OCI-LY1 (cell line): ENCODE results near the gene ADORA3.

Experiments used
- H2AFZ ChIP-seq: fragments of 200-600 bp; sonication (generic), shearing (Covaris generic); 2 replicates; pipeline ENCODE4 v1.6.0; 2014; ENCODE audit warnings: antibody characterized with exemption, mild to moderate bottlenecking, low read length
- H3F3A ChIP-seq: fragments of 200-600 bp; sonication (generic), shearing (Covaris generic); 2 replicates; pipeline ENCODE4 v1.6.0; 2014; ENCODE audit warnings: mild to moderate bottlenecking, antibody characterized with exemption, low read length, moderate library complexity; ENCODE audit not compliant: insufficient read depth
- H3K27ac ChIP-seq: fragments of 200-600 bp; sonication (generic); 2 replicates; pipeline ENCODE4 v1.5.1; 2014; ENCODE audit warnings: low read length, mixed run types, mild to moderate bottlenecking, low read depth; ENCODE audit not compliant: poor library complexity, severe bottlenecking
- H3K27me3 ChIP-seq: fragments of 200-600 bp; sonication (generic); 2 replicates; pipeline ENCODE4 v1.6.0; 2014; ENCODE audit warnings: antibody characterized with exemption, mild to moderate bottlenecking, low read length, moderate library complexity; ENCODE audit not compliant: insufficient read depth
- H3K36me3 ChIP-seq: fragments of 200-600 bp; sonication (generic); 2 replicates; pipeline ENCODE4 v1.6.1; 2014; ENCODE audit warnings: mild to moderate bottlenecking, antibody characterized with exemption, low read length, moderate library complexity, mixed read lengths; ENCODE audit not compliant: insufficient read depth
- H3K4me1 ChIP-seq: fragments of 200-600 bp; sonication (generic); 2 replicates; pipeline ENCODE4 v1.5.1; 2014; ENCODE audit warnings: mild to moderate bottlenecking, low read length, moderate library complexity; ENCODE audit not compliant: insufficient read depth, severe bottlenecking
- H3K4me2 ChIP-seq: fragments of 200-600 bp; sonication (generic), shearing (Covaris generic); 2 replicates; pipeline ENCODE4 v1.6.1; 2014; ENCODE audit warnings: low read length
- H3K4me3 ChIP-seq: fragments of 200-600 bp; sonication (generic); 2 replicates; pipeline ENCODE4 v1.5.1; 2014; ENCODE audit warnings: low read length, low read depth, mild to moderate bottlenecking, mixed read lengths; ENCODE audit not compliant: poor library complexity, severe bottlenecking
- H3K79me2 ChIP-seq: fragments of 200-600 bp; shearing (Covaris generic); 2 replicates; pipeline ENCODE4 v1.6.1; 2016; ENCODE audit warnings: mixed run types, low read length, mixed read lengths; ENCODE audit not compliant: insufficient read depth
- H3K9ac ChIP-seq: fragments of 200-600 bp; sonication (generic), shearing (Covaris generic); 2 replicates; pipeline ENCODE4 v1.6.1; 2014; ENCODE audit warnings: mild to moderate bottlenecking, low read length, mixed read lengths
- H3K9me2 ChIP-seq: fragments of 200-600 bp; sonication (generic), shearing (Covaris generic); 2 replicates; pipeline ENCODE4 v1.6.1; 2014; ENCODE audit warnings: low read depth, mild to moderate bottlenecking, low read length, mixed read lengths
- H3K9me3 ChIP-seq: fragments of 200-600 bp; shearing (Covaris generic); 2 replicates; pipeline ENCODE4 v1.6.1; 2014; ENCODE audit warnings: low read length, mixed read lengths
- H4K20me1 ChIP-seq: fragments of 200-600 bp; sonication (generic), shearing (Covaris generic); 2 replicates; pipeline ENCODE4 v1.6.0; 2016; ENCODE audit warnings: mild to moderate bottlenecking, low read length; ENCODE audit not compliant: insufficient read depth
- CTCF ChIP-seq: fragments of 200-600 bp; sonication (generic), shearing (Covaris generic); IDR thresholded peaks from 2 replicates; pipeline ENCODE4 v1.5.1; 2017; ENCODE audit warnings: mild to moderate bottlenecking, antibody characterized with exemption, low read length, moderate library complexity, mixed read lengths
- EZH2 ChIP-seq: fragments of 200-600 bp; sonication (generic), shearing (Covaris generic); IDR thresholded peaks from 2 replicates; pipeline ENCODE4 v1.8.0; 2017; ENCODE audit warnings: borderline replicate concordance, mixed run types, mild to moderate bottlenecking, antibody characterized with exemption, low read length, moderate library complexity, mixed read lengths

The ADORA3 gene

GRCh38 chr1:111505641-111506119 lies 2.2 kb upstream of the ADORA3 start:
- TF ChIP-seq EZH2 (no peak), CTCF (no peak)
- peaks cover 67% of the 10 kb centered on the region for H3K4me1 ChIP-seq

GRCh38 chr1:111504097-111504496 lies 664 bp upstream of the ADORA3 start:
- H3K9ac ChIP-seq, result no peak overlapping the region
- H3K27me3 ChIP-seq, result no peaks in the 10 kb centered on the region; the same call in 1 of the 2 replicates
- no peaks in the 10 kb centered on the region for H3K36me3 ChIP-seq
- no peaks in the 10 kb centered on the region for H3K9me3 ChIP-seq
- peak overlapping the region; percentile 23; the same call in 1 of the 2 replicates for H3K4me2 ChIP-seq
- 0 out of 2 replicates have a peak, but pooled peaks cover 5% of the 10 kb centered on the region for H3F3A ChIP-seq
- H3K4me1 ChIP-seq, result peaks cover 60% of the 10 kb centered on the region
- H3K4me3 ChIP-seq, result no peak overlapping the region
- peak overlapping the region; percentile 24 for H3K27ac ChIP-seq
- no peaks in the 10 kb centered on the region for H4K20me1 ChIP-seq
- no peaks in the 10 kb centered on the region for H3K79me2 ChIP-seq
- H3K9me2 ChIP-seq, result no peaks in the 10 kb centered on the region
- TF ChIP-seq EZH2 (no peak), CTCF (no peak)
- no peak overlapping the region for H2AFZ ChIP-seq

More at GRCh38 chr1:111505641-111506119, 2.2 kb upstream of the ADORA3 start:
- H3K27ac ChIP-seq, result peak overlapping the region; percentile 97
- H4K20me1 ChIP-seq, result no peaks in the 10 kb centered on the region
- peak overlapping the region; percentile 63 for H3K4me2 ChIP-seq
- H3K79me2 ChIP-seq, result no peaks in the 10 kb centered on the region
- H3K4me3 ChIP-seq, result peak overlapping the region; percentile 29
- no peaks in the 10 kb centered on the region for H3K27me3 ChIP-seq
- peak overlapping the region; percentile 2; the same call in 1 of the 2 replicates for H2AFZ ChIP-seq
- H3K36me3 ChIP-seq, result no peaks in the 10 kb centered on the region
- H3K9ac ChIP-seq, result peak overlapping the region; percentile 62
- no peaks in the 10 kb centered on the region for H3K9me2 ChIP-seq
- 0 out of 2 replicates have a peak, but pooled peaks cover 5% of the 10 kb centered on the region for H3F3A ChIP-seq
- H3K9me3 ChIP-seq, result no peaks in the 10 kb centered on the region

GRCh38 chr1:111501645-111502044 lies 1.8 kb downstream of the ADORA3 start:
- Histone ChIP-seq H3K79me2 (no peaks in the 10 kb centered on the region), H3K4me1 (peaks cover 36% of the 10 kb centered on the region), H3K9me3 (no peaks in the 10 kb centered on the region), H3K27ac (no peak overlapping the region), H3K27me3 (peaks cover 2% of the 10 kb centered on the region; the same call in 1 of the 2 replicates), H4K20me1 (no peaks in the 10 kb centered on the region), H2AFZ (no peak overlapping the region), H3F3A (0 out of 2 replicates have a peak, but pooled peaks cover 5% of the 10 kb centered on the region), H3K36me3 (no peaks in the 10 kb centered on the region), H3K4me2 (no peak overlapping the region), H3K9me2 (no peaks in the 10 kb centered on the region), H3K9ac (no peak overlapping the region), H3K4me3 (no peak overlapping the region)
- TF ChIP-seq CTCF, result no peak
- TF ChIP-seq EZH2, result no peak
